Stimulated activated CD4-positive, alpha-beta T cell treated with anti-CD3 and anti-CD28 coated beads, Interleukin-4, amount 100 ng/mL, for 24 hours (primary cell): ENCODE measurements around the gene ABCC9.
"Not testable (repeated sequence)": the region's sequence is repeated elsewhere in the genome, so short reads cannot be mapped to it uniquely, and the experiment has no call there.

ENCODE experiments used
- DNase-seq: peaks from one replicate; pipeline ENCODE4 v3.0.0-alpha.2; 2020

Gene ABCC9

DNA sequence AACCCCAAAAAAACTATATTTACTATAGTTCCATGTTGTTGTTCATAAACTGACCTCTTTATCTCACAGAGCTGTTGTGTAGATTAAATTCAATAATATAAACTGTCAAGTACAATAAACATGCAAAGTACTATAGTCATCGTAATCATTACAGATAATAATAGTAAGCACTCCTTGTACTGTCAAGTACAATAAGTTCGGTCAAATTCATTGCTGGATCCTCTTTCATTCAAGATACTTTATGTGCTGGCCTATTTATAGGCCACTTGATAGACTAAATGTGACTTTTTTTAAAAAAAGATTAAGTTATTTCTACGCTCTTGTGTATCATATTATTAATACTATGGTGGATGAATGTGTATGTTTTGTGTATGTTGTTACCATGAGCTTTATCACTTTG is 127.5 kb downstream of the ABCC9 start:
- no peak for DNase-seq

DNA sequence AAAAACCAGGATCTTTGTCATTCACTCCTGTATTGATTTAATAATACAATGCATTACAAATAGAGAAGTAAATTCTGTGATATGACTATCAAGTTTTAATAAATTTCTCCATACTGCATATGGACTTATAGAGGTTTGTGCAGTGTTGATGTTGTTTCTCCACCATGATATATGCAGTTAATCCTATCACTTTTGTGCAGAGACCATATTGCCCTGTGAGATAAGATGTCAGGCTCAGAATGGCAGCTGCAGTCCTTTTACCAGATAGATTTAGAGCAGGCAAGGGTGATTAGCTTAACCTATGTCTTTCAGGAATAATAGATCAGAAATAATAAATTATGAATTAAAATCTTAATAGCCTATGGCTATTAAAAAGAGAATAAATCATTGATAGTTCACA is 128.1 kb downstream of the ABCC9 start:
- DNase-seq: no peak

DNA sequence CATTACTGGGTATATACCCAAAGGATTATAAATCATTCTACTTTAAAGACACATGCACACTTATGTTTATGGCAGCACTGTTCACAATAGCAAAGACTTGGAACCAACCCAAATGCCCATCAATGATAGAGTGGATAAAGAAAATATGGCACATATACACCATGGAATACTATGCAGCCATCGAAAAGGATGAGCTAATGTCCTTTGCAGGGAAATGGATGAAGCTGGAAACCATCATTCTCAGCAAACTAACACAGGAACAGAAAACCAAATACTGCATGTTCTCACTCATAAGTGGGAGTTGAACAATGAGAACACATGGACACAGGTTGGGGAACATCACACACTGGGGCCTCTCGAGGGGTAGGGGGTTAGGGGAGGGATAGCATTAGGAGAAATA is 128.9 kb downstream of the ABCC9 start:
- DNase-seq: not testable (repeated sequence)

DNA sequence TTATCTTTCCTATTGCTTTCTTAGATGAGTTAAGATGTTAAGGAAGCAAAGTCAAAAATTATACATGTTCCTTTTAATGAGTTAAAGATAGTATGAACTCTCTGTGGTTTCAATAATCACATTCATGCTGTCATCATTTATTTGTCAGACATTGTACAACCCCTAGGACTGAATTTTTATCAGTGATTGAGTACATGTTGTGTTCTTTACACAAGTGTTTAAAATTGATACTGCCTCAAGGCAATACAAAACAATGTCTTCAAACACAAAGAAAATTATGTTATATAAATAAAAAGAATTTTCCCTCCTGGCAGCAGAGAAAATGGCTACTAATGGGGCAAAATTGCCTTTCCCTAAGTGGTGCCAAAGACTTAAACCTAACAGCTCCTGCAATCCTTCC is 132.1 kb downstream of the ABCC9 start:
- no peak for DNase-seq

DNA sequence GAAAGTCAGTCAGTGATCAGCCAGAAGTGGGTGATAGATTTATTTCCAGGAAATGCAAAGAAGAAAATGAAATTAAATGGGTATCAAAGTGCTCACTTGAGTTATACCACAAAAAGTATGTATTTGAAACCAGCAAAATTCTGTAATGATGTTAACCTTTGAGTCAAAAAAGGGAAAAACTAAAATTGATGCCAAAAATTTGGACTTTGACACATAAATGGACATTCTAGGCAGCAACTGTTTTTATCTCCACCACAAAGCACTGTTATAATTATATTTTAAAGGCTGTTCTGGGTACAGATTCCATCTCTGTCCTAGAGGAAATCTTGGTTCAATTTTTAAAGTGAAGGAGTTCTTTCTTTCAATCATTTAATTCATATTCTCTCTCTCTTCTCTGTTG is 135.0 kb downstream of the ABCC9 start:
- DNase-seq: no peak

DNA sequence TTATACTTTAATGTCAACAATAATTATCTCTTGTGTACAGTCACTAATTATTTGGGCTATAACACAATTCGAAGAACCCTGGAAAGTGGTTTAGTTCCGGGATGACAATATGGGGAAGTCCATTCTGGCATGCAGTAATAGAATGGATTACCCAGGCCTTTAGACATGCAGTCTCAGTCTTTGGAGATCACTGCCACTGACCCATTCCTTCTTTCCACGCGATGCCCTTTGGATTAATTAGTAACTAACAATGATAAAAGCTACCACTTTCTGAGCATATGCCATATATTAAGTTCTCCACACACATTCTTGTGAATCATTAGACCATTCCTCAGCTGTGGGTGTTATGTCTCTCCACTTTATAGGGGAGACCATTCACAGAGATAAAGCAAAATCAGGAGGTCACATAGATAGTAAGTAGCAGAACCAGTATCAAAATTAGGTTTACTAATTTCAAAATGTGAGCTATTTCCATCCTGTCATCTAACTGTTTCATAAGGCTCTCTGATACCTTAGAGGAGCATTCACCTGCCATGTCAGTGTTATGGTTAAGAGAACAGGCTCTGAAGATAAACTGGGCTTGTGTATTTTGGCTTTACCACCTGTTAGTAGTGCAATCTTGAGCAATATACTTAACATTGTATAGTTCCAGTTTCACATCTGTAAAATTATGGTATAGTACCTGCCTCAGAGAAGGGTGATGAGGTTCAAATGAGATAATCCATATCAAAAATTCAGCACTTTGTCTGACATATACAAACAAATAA is 139.5 kb downstream of the ABCC9 start:
- DNase-seq: no peak

DNA sequence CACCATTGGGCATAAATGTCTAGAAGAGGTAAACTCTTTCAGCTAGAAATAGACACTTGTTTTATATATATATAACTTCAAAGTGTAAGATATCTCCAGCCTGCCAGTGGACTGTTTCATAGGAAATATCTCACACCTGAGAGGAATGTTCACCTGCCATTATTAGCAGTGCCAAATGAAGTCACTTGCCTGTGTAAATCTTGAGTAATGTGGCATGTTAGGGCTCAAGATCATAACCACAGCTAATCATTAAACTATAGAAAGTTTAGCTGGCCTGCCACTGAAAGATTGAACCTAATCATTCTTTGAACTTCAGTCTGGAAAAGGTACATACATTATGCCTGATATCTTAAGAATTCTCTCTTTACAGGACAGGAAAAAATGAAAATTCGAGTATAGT is 141.2 kb downstream of the ABCC9 start:
- no peak for DNase-seq

DNA sequence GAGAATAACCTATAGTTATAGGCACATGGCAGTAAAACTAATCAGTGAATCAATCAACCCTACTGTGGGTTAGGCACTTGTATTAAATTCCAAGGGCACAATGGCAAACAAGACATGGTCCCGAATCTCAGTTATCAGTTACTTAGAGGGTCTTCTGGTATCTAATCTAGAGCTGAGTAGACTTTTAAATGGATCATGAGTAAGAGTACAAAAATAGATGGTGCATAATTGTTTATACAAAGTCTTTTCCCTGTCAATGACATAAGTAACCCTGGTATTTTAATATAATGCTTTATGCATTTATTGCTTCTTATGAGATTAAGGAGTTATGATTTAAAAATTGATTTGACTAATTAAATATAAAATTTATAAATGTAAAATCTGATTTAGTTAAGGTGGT is 143.7 kb downstream of the ABCC9 start:
- no peak for DNase-seq

DNA sequence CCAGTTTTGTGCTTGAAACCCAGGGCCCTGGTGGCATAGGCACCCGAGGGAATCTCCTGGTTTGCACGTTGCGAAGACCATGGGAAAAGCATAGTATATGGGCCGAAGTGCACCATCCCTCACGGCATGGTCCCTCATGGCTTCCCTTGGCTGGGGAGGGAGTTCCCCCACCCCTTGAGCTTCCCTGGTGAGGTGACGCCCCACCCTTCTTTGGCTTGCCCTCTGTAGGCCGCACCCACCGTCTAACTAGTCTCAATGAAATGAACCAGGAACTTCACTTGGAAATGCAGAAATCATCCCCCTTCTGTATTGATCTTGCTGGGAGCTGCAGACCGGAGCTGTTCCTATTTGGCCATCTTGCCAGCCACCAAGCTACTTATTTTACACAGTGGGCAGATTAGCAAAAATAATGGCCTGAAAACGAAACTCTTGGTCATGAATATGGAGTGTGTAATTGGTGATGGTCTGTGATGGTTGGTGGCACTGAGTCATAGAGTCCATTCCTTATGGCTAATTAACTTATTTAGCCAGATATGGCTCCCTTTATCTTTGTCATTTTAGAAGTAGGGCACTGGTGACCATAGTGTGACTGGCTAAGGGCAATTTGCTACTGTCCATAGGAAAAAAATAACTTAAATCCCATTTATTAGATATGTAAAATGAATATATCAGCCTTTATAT is 145.4 kb downstream of the ABCC9 start:
- no peak for DNase-seq

DNA sequence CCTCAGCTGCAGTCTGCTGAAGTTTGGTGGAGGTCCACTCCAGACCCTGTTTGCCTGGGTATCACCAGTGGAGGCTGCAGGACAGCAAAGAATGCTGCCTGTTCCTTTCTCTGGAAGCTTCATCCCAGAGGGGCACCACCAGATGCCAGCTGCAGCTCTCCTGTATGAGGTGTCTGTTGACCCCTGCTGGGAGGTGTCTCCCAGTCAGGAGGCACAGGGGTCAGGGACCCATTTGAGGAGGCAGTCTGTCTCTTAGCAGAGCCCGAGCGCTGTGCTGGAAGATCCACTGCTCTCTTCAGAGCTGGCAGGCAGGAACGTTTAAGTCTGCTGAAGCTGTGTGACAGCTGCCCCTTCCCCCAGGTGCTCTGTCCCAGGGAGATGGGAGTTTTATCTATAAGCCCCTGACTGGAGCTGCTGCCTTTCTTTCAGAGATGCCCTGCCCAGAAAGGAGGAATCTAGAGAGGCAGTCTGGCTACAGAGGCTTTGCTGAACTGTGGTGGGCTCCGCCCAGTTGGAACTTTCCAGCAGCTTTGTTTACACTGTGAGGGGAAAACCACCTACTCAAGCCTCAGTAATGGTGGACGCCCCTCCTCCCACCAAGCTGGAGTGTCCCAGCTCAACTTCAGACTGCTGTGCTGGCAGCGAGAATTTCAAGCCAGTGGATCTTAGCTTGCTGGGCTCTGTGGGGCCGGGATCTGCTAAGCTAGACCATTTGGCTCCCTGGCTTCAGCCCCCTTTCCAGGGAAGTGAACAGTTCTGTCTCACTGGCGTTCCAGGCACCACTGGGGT is 146.2 kb downstream of the ABCC9 start:
- not testable (repeated sequence) for DNase-seq

DNA sequence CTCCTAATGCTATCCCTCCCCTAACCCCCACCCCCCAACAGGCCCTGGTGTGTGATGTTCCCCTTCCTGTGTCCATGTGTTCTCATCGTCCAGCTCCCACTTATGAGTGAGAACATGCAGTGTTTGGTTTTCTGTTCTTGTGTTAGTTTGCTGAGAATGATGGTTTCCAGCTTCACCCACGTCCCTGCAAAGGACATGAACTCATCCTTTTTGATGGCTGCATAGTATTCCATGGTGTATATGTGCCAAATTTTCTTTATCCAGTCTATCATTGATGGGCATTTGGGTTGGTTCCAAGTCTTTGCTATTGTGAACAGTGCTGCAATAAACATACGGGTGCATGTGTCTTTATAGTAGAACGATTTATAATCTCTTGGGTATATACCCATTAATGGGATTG is 151.5 kb downstream of the ABCC9 start:
- DNase-seq: not testable (repeated sequence)

DNA sequence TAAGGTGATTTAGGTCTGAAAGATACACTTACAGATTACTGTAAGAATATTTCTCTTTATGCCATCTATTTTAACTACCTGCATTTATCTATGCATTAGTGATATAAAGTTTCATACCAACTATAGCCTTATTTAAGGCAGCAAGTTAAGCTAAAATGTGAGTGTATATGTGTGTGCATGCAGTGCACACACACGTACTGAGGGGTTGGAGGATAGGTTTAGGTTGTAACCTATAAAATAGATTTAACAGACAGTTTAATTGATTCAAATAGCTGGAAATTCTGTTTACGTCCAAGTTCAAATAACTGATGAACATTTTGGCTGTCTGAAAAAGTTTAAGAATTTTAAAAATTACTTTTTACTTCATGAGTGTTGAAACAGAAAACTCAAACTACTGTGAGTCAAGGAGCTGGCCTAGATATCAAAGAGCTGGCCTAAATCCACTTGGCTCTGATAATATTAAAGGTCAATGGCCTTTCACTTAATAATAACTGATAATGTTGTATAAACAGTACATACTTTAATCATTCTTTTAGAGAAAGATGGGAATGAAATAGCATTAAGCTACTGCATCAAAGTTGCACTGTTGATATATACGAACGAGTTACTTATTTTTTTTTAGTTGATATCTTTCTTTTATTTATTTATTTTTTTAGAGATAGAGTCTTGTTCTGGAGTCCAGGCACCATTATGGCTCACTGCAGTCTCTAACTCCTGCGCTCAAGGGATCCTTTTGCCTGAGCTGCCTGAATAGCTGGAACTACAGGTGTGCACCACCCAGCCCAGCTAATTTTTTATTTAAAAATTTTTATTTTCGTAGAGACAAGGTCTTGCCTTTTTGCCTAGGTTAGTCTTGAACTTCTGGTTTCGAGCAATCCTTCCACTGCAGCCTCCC is 152.9 kb downstream of the ABCC9 start:
- DNase-seq: no peak

DNA sequence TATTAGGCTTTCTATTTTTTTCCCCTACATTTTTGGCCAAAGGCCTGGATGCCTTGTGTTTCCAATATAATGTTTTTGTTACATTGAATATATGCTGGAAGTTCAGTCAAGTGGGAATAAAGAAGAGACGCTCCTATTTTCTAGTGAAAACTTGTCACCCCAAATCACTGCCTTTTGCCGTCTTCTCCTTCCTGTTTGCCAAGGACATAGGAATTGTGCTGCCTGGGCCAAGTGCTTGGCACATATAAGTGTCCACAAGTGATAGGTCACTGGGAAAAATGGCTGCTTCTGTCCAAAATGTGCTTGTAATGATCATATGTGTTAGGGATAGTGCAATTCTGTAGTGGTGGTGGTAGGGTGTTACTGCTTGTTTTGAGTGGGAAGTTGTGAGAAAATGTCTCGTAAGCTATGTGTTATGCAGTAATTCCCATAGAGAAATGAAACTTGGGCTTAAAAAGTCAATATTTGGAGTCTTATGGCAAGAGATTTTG is 155.1 kb downstream of the ABCC9 start:
- no peak for DNase-seq

DNA sequence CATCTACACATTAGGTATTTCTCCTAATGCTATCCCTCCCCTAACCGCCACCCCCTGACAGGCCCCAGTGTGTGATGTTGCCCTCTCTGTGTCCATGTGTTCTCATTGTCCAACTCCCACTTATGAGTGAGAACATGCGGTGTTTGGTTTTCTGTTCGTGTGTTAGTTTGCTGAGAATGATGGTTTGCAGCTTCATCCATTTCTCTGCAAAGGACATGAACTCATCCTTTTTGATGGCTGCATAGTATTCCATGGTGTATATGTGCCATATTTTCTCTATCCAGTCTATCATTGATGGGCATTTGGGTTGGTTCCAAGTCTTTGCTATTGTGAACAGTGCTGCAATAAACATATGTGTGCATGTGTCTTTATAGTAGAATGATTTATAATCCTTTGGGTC is 158.5 kb downstream of the ABCC9 start:
- not testable (repeated sequence) for DNase-seq

DNA sequence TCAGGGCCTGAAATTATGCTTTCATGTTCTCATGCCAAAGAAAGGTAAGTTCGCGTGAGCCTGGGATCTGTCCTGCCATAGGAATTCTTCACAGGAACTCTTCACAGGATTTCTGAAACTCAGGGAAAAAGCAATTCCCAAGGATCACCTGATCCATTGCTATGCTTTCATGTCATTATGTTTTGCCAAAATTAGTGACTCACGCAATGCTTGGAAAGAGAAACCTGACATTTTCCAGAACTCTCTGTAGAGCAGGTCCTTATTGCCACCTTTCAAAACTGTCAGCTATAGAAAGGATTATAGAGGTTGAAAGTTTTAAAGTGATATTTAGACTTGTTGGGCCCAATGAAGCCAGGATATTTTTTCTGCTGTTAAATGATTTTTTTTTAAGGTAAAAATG is 160.4 kb downstream of the ABCC9 start:
- no peak for DNase-seq

DNA sequence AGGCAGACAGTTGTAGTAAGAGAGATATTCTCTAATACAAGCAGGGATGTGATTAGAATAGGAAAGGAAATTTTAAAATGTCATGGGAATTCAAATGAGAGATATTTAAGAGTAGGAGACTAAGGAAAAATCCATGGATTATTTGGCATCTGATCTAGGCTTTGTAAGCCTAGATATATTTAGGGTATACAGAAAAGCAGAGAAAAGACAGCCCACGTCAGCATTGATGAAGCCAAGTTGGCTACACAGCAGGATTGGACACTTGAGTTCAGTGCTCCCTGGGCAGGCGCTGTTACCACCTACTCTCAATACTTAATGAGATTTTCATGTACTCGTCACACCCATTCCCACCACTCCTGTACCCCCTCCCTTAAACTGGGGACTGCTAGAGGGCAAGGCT is 165.1 kb downstream of the ABCC9 start:
- DNase-seq: no peak

DNA sequence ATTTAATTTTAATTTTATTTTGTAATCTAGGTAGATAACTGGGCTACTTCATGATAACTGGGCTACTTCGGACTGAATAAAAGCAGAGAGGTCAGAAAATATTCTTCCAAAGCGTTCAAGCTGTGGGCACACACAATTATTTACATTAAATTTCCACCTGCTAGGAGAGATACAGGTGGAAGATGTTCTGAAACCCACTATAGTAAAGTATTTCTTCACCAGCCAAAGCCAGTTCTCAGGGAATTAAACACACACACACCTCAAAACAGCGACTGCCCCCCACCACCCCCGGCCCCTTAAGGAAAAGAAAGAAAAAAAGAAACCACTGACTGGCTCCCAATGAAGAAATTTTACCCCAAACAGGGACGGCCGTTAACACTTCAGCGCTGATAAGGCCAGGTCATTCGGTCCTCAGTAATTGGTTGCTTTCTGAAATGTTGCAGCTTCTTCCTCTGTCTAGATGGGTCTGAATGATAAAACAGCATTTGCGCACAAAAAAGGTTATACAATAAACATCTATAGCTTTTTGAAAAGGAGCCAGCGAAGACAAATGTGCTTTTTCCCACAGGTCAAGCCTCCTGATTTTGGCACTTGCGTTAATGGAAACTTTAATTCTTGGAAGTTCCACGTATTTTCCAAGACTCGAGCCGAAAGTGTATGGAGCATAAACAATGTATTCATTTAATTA is 165.9 kb downstream of the ABCC9 start:
- DNase-seq: no peak

DNA sequence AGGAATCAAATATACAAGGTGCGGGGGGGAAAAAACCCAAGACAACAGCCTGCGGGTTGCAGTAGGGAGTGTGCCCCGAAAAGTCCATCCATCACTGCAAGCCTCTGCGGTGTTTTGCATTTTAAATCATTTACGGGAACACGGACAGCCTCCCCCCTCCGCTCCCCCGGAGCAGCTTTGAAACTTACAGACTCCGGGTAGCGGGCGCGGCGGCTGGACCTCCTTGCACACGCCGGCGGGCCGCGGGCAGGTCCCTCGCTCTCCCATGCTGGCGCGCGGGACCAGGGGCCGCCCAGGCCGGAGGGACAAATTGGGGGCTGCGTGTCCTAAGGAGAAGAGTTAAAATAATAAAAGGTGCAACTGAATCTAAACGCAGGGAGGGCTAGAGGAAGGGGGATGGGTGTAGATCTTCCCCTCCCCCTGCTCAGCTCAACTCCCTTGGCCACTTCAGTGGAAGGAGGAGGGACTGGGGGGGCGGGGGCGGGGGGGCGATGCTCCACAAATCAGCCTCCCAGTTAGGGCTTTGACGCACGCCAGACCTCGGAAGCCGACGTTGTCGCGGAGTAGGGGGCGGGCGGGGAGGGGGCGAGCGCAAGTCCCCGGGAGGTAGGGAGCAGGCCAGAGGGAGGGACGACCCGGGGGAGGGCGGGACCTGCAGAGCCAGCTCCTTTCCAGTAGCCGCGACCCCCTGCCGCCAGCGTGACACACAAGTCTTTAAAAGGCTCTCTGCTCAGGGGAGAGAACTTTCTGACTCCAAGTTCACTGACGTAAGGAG is 166.7 kb downstream of the ABCC9 start, which contains the start of gene KCNJ8:
TSS of gene KCNJ8 (minus strand) at position 349 of the 775 bp plus-strand sequence. CDS start 1,090 bp downstream, outside the sequence.
- no peak for DNase-seq

DNA sequence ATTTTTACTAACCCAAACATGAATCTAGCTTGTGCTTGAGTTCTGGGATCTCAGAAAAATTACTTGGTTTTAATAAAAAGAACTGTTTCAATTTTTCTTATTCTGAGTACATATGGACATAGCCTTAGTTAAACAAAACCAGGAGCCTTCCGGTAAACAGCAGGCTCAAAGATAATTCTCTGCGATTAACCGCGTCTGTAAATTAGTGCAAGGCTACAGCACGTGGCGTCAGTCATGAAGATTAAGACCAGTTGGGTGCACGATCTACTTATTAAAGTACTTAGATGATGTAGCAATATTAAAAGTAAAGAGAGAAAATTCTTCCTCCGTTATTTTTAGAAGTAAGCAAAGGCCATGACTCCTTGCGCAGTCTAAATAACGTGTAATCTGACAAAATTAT is 167.4 kb downstream of the ABCC9 start:
- no peak for DNase-seq

DNA sequence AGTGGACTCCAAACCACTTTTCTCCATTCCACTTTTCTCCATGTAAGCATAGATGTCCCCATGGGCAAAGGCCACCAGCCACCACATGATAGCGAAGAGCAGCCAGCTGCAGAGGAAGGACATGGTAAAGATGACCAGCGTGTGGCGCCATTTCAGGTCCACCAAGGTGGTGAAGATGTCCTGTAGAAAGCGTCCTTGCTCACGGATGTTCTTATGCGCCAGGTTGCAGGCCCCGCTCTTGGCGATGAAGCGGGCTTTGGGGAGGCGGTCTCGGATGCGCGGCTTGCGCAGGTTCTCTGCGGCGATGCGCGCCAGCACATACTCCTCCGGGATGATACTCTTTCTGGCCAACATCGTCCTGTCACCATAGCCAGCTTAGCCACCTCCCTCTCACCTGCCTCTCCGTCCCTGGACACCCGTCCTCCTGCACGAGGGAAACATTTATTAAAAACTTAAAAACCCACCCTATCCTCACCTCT is 167.9 kb downstream of the ABCC9 start:
- DNase-seq: no peak

DNA sequence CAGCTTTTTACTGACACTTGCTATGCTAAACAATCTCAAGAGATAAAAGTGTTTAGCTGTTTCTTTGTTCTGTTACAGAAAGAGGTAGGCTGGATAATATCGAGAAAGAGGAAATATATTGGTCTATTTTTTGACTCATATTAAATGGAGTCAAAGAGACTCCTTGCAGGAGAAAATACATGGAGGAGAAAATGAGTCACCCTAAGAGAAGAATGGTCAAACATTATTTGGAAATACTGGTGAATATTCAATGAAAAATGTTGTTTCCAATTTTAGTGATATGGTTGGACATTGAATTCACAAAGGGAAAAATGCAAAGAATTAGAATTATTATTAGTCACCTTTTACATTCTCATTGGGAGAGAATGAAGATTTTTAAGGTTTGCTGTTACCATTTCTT is 169.9 kb downstream of the ABCC9 start:
- no peak for DNase-seq
